Placental epithelial cell (primary cell): ENCODE measurements around the gene GAGE12F. TPM values are rescaled to one million over a fixed set of nuclear protein-coding genes. Genes with fewer than 3 reads are reported as not detected.

Source experiments
- small RNA-seq: library from RNA; depleted of rRNA; stranded (forward); fragments of <200 nt; gene quantifications from one replicate; pipeline ENCODE3, GENCODE V24; 2012
- total RNA-seq: library from RNA; depleted of rRNA; stranded (reverse); fragments of >200 nt; gene quantifications from 2 replicates; pipeline ENCODE4 v1.2.3, GENCODE V29; 2012

GAGE12F gene, protein sequence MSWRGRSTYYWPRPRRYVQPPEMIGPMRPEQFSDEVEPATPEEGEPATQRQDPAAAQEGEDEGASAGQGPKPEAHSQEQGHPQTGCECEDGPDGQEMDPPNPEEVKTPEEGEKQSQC
- total RNA-seq = not detected in 2 replicates

DNA sequence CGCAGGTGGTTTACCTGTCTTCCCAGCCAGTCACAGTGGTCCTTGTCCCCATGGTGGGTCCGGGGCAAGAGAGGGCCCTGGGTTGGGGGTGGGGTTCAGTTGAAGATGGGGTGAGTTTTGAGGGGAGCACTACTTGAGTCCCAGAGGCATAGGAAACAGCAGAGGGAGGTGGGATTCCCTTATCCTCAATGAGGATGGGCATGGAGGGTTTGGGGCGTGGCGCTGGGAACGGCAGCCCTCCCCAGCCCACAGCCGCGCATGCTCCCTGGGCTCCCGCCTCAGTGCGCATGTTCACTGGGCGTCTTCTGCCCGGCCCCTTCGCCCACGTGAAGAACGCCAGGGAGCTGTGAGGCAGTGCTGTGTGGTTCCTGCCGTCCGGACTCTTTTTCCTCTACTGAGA lies at the start of gene GAGE12F:
GAGE12F (plus strand) TSS at position 301 of the 400 bp plus-strand sequence. CDS start 1,155 bp downstream, outside the sequence.

DNA sequence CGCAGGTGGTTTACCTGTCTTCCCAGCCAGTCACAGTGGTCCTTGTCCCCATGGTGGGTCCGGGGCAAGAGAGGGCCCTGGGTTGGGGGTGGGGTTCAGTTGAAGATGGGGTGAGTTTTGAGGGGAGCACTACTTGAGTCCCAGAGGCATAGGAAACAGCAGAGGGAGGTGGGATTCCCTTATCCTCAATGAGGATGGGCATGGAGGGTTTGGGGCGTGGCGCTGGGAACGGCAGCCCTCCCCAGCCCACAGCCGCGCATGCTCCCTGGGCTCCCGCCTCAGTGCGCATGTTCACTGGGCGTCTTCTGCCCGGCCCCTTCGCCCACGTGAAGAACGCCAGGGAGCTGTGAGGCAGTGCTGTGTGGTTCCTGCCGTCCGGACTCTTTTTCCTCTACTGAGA lies 28.8 kb upstream of the GAGE12F start, which contains the start of gene GAGE12C:
GAGE12C (plus strand) TSS at position 301 of the 400 bp plus-strand sequence. CDS start 1,155 bp downstream, outside the sequence.

DNA sequence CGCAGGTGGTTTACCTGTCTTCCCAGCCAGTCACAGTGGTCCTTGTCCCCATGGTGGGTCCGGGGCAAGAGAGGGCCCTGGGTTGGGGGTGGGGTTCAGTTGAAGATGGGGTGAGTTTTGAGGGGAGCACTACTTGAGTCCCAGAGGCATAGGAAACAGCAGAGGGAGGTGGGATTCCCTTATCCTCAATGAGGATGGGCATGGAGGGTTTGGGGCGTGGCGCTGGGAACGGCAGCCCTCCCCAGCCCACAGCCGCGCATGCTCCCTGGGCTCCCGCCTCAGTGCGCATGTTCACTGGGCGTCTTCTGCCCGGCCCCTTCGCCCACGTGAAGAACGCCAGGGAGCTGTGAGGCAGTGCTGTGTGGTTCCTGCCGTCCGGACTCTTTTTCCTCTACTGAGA lies 19.2 kb upstream of the GAGE12F start, which contains the start of gene GAGE12D:
GAGE12D (plus strand) TSS at position 301 of the 400 bp plus-strand sequence. CDS start 1,155 bp downstream, outside the sequence.

DNA sequence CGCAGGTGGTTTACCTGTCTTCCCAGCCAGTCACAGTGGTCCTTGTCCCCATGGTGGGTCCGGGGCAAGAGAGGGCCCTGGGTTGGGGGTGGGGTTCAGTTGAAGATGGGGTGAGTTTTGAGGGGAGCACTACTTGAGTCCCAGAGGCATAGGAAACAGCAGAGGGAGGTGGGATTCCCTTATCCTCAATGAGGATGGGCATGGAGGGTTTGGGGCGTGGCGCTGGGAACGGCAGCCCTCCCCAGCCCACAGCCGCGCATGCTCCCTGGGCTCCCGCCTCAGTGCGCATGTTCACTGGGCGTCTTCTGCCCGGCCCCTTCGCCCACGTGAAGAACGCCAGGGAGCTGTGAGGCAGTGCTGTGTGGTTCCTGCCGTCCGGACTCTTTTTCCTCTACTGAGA lies 9.7 kb upstream of the GAGE12F start, which contains the start of gene GAGE12E:
GAGE12E (plus strand) TSS at position 301 of the 400 bp plus-strand sequence. CDS start 1,155 bp downstream, outside the sequence.

GRCh38 chrX:49570100-49570499 lies 9.5 kb downstream of the GAGE12F start, which contains the start of gene GAGE12G:
GAGE12G (plus strand) TSS chrX:49570400; CDS start chrX:49571555, 1,155 bp downstream.

GRCh38 chrX:49579649-49580048 lies 19.0 kb downstream of the GAGE12F start, which contains the start of gene GAGE12H:
GAGE12H (plus strand) TSS chrX:49579949; CDS start chrX:49581104, 1,155 bp downstream.

GRCh38 chrX:49589196-49589595 lies 28.6 kb downstream of the GAGE12F start, which contains the start of gene GAGE2A:
GAGE2A (plus strand) TSS chrX:49589496; CDS start chrX:49590651, 1,155 bp downstream.

DNA sequence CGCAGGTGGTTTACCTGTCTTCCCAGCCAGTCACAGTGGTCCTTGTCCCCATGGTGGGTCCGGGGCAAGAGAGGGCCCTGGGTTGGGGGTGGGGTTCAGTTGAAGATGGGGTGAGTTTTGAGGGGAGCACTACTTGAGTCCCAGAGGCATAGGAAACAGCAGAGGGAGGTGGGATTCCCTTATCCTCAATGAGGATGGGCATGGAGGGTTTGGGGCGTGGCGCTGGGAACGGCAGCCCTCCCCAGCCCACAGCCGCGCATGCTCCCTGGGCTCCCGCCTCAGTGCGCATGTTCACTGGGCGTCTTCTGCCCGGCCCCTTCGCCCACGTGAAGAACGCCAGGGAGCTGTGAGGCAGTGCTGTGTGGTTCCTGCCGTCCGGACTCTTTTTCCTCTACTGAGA lies 38.1 kb downstream of the GAGE12F start, which contains the start of gene GAGE1:
GAGE1 (plus strand) TSS at position 301 of the 400 bp plus-strand sequence. CDS start 1,155 bp downstream, outside the sequence.

Small RNA genes within 50 kb of the gene (small RNA-seq; reads per million reads assigned to genes)
- gene GAGE12B = not detected

Other genes starting within 250 kb of the GAGE12F start
- gene GAGE12J, start 238.8 kb upstream of the GAGE12F start, total RNA-seq = not detected in 2 replicates
- not detected in 2 replicates for gene GAGE13, start 229.3 kb upstream of the GAGE12F start, total RNA-seq
- not detected in 2 replicates for gene GAGE12C, start 28.7 kb upstream of the GAGE12F start, total RNA-seq
- gene GAGE12D, start 19.1 kb upstream of the GAGE12F start, total RNA-seq = not detected in 2 replicates
- not detected in 2 replicates for gene GAGE12E, start 9.6 kb upstream of the GAGE12F start, total RNA-seq
- not detected in 2 replicates for gene GAGE12G, start 9.6 kb downstream of the GAGE12F start, total RNA-seq
- gene GAGE12H, start 19.1 kb downstream of the GAGE12F start, total RNA-seq = not detected in 2 replicates
- gene GAGE2A, start 28.7 kb downstream of the GAGE12F start, total RNA-seq = not detected in 2 replicates
- gene GAGE1, start 38.2 kb downstream of the GAGE12F start, total RNA-seq = not detected in 2 replicates
- gene PAGE1, start 135.1 kb downstream of the GAGE12F start, total RNA-seq = not detected in 2 replicates